ENCODE results near the gene LGALS16. TPM values are rescaled to one million over a fixed set of nuclear protein-coding genes. Genes with fewer than 3 reads are reported as not detected.
"Not testable (repeated sequence)": the region's sequence is repeated elsewhere in the genome, so short reads cannot be mapped to it uniquely, and the experiment has no call there.

Gene LGALS16
- not detected for polyA plus RNA-seq (2012; ENCODE audit: missing spikeins)

GRCh38 chr19:39655613-39656012, at the start of gene LGALS16:
Gene LGALS16, plus strand, starts transcription at chr19:39655913. Its CDS starts 49 bp downstream, at chr19:39655962.
- TF ChIP-seq POLR2A (IDR thresholded peaks at IDR 0.05; ENCODE audit: low read depth, low read length) (no peak), POLR2AphosphoS5 (IDR thresholded peaks at IDR 0.05; ENCODE audit: low read depth, low read length) (no peak), TAF1 (IDR thresholded peaks at IDR 0.05; ENCODE audit: borderline replicate concordance, low read depth, low read length) (no peak)
- no peak for FAIRE-seq
- DNase-seq (ENCODE audit: insufficient read length), result no peak

GRCh38 chr19:39607021-39607420, 48.7 kb upstream of the LGALS16 start:
- DNase-seq (ENCODE audit: insufficient read length) (no peak), FAIRE-seq (no peak)
- no peak for TF ChIP-seq POLR2A (IDR thresholded peaks at IDR 0.05; ENCODE audit: low read depth, low read length)

- no peak for DNase-seq (ENCODE audit: insufficient read length)
- TF ChIP-seq TAF1 (IDR thresholded peaks at IDR 0.05; ENCODE audit: borderline replicate concordance, low read depth, low read length), result no peak
- FAIRE-seq, result no peak
These were observed 48.2 kb upstream of the LGALS16 start for GRCh38 chr19:39607561-39607960.

- DNase-seq (ENCODE audit: insufficient read length), result no peak
- TF ChIP-seq POLR2AphosphoS5 (IDR thresholded peaks at IDR 0.05; ENCODE audit: low read depth, low read length) (no peak), TAF1 (IDR thresholded peaks at IDR 0.05; ENCODE audit: borderline replicate concordance, low read depth, low read length) (no peak), POLR2A (IDR thresholded peaks at IDR 0.05; ENCODE audit: low read depth, low read length) (no peak)
These were observed 42.1 kb upstream of the LGALS16 start for GRCh38 chr19:39613597-39613996.

GRCh38 chr19:39617745-39618144, 38.0 kb upstream of the LGALS16 start:
- DNase-seq (ENCODE audit: insufficient read length) (no peak), FAIRE-seq (no peak)
- no peak for TF ChIP-seq TAF1 (IDR thresholded peaks at IDR 0.05; ENCODE audit: borderline replicate concordance, low read depth, low read length)
- no peak for TF ChIP-seq POLR2AphosphoS5 (IDR thresholded peaks at IDR 0.05; ENCODE audit: low read depth, low read length)
- TF ChIP-seq POLR2A (IDR thresholded peaks at IDR 0.05; ENCODE audit: low read depth, low read length), result no peak

More at GRCh38 chr19:39613597-39613996, 42.1 kb upstream of the LGALS16 start:
- FAIRE-seq, result no peak

GRCh38 chr19:39623946-39624345, 31.8 kb upstream of the LGALS16 start:
- TF ChIP-seq POLR2A (IDR thresholded peaks at IDR 0.05; ENCODE audit: low read depth, low read length) (no peak), POLR2AphosphoS5 (IDR thresholded peaks at IDR 0.05; ENCODE audit: low read depth, low read length) (no peak), TAF1 (IDR thresholded peaks at IDR 0.05; ENCODE audit: borderline replicate concordance, low read depth, low read length) (no peak)
- FAIRE-seq (no peak), DNase-seq (ENCODE audit: insufficient read length) (no peak)

GRCh38 chr19:39627631-39628030, 28.1 kb upstream of the LGALS16 start:
- DNase-seq (ENCODE audit: insufficient read length), result not testable (repeated sequence)
- FAIRE-seq, result peak; percentile 89

GRCh38 chr19:39631178-39631577, 24.5 kb upstream of the LGALS16 start:
- no peak for FAIRE-seq
- no peak for TF ChIP-seq TAF1 (IDR thresholded peaks at IDR 0.05; ENCODE audit: borderline replicate concordance, low read depth, low read length)
- TF ChIP-seq POLR2A (IDR thresholded peaks at IDR 0.05; ENCODE audit: low read depth, low read length), result no peak
- TF ChIP-seq POLR2AphosphoS5 (IDR thresholded peaks at IDR 0.05; ENCODE audit: low read depth, low read length), result no peak
- DNase-seq (ENCODE audit: insufficient read length), result no peak

GRCh38 chr19:39631626-39632025, 24.1 kb upstream of the LGALS16 start:
- FAIRE-seq (no peak), DNase-seq (ENCODE audit: insufficient read length) (no peak)
- TF ChIP-seq TAF1 (IDR thresholded peaks at IDR 0.05; ENCODE audit: borderline replicate concordance, low read depth, low read length) (no peak), POLR2A (IDR thresholded peaks at IDR 0.05; ENCODE audit: low read depth, low read length) (no peak), POLR2AphosphoS5 (IDR thresholded peaks at IDR 0.05; ENCODE audit: low read depth, low read length) (no peak)

- FAIRE-seq (no peak), DNase-seq (ENCODE audit: insufficient read length) (no peak)
- TF ChIP-seq TAF1 (IDR thresholded peaks at IDR 0.05; ENCODE audit: borderline replicate concordance, low read depth, low read length) (no peak), POLR2A (IDR thresholded peaks at IDR 0.05; ENCODE audit: low read depth, low read length) (no peak), POLR2AphosphoS5 (IDR thresholded peaks at IDR 0.05; ENCODE audit: low read depth, low read length) (no peak)
These were observed 17.8 kb upstream of the LGALS16 start for GRCh38 chr19:39637891-39638290.

- no peak for TF ChIP-seq POLR2AphosphoS5 (IDR thresholded peaks at IDR 0.05; ENCODE audit: low read depth, low read length)
- no peak for TF ChIP-seq POLR2A (IDR thresholded peaks at IDR 0.05; ENCODE audit: low read depth, low read length)
- no peak for TF ChIP-seq TAF1 (IDR thresholded peaks at IDR 0.05; ENCODE audit: borderline replicate concordance, low read depth, low read length)
- FAIRE-seq (no peak), DNase-seq (ENCODE audit: insufficient read length) (no peak)
These were observed 13.9 kb upstream of the LGALS16 start for GRCh38 chr19:39641773-39642172.

- FAIRE-seq (no peak), DNase-seq (ENCODE audit: insufficient read length) (no peak)
- TF ChIP-seq TAF1 (IDR thresholded peaks at IDR 0.05; ENCODE audit: borderline replicate concordance, low read depth, low read length), result no peak
- no peak for TF ChIP-seq POLR2AphosphoS5 (IDR thresholded peaks at IDR 0.05; ENCODE audit: low read depth, low read length)
- no peak for TF ChIP-seq POLR2A (IDR thresholded peaks at IDR 0.05; ENCODE audit: low read depth, low read length)
These were observed 12.1 kb upstream of the LGALS16 start for GRCh38 chr19:39643591-39643990.

- TF ChIP-seq TAF1 (IDR thresholded peaks at IDR 0.05; ENCODE audit: borderline replicate concordance, low read depth, low read length), result no peak
- no peak for TF ChIP-seq POLR2A (IDR thresholded peaks at IDR 0.05; ENCODE audit: low read depth, low read length)
- TF ChIP-seq POLR2AphosphoS5 (IDR thresholded peaks at IDR 0.05; ENCODE audit: low read depth, low read length), result no peak
- FAIRE-seq, result no peak
- no peak for DNase-seq (ENCODE audit: insufficient read length)
These were observed 9.8 kb upstream of the LGALS16 start for GRCh38 chr19:39645800-39646411.
